Kidney tubule cell (primary cell): ENCODE measurements around the gene MUSTN1.

Experiments used
- DNase-seq: peaks from one replicate; pipeline ENCODE4 v3.0.0-alpha.2; 2018; ENCODE audit warnings: low spot score

Gene MUSTN1

GRCh38 chr3:52784931-52785590 lies 49.8 kb downstream of the MUSTN1 start:
- no peak for DNase-seq

GRCh38 chr3:52784021-52784621 lies 50.7 kb downstream of the MUSTN1 start:
- no peak for DNase-seq

- no peak for DNase-seq
These were observed 51.6 kb downstream of the MUSTN1 start for GRCh38 chr3:52783211-52783555.
